KOPT-K1 (cell line): ENCODE data around the gene MAST1.

Experiments used
- H3K27ac ChIP-seq: fragments of 200-600 bp; sonication (generic); 2 replicates; pipeline ENCODE4 v1.5.1; 2016; ENCODE audit warnings: antibody characterized with exemption, mild to moderate bottlenecking, low read depth, low read length; ENCODE audit not compliant: poor library complexity, severe bottlenecking
- H3K36me3 ChIP-seq: fragments of 200-600 bp; sonication (generic); 2 replicates; pipeline ENCODE4 v1.5.1; 2017; ENCODE audit warnings: antibody characterized with exemption, mild to moderate bottlenecking, low read length, moderate library complexity; ENCODE audit not compliant: insufficient read depth
- H3K9me3 ChIP-seq: fragments of 200-600 bp; sonication (generic); 2 replicates; pipeline ENCODE4 v1.5.1; 2017; ENCODE audit warnings: antibody characterized with exemption, low read length, mild to moderate bottlenecking; ENCODE audit not compliant: insufficient read depth, poor library complexity, severe bottlenecking

MAST1 gene

DNA sequence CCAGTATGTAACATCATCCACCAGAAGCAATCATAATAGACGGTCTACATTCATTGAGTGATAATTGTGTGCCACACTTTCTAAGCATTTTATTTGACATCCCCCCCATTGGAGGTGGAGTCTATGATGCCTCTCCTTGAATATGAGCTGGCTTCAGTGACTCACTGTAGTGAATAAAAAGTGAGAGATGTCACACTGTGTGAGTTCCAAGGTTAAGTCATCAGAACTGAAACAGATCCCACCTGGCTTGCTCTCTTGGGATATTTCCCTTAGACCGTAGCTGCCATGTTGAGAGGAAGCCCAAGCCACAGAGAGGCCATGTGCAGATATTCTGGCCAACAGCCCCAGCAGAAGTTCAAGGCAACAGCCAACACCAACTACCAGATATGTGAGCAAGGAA is 16.6 kb upstream of the MAST1 start:
- Histone ChIP-seq H3K27ac (no peak overlapping the region), H3K36me3 (no peaks in the 10 kb centered on the region), H3K9me3 (no peaks in the 10 kb centered on the region)

GRCh38 chr19:12825254-12826131 is 12.8 kb upstream of the MAST1 start:
- no peak overlapping the region for H3K27ac ChIP-seq
- H3K9me3 ChIP-seq = no peaks in the 10 kb centered on the region
- H3K36me3 ChIP-seq = no peaks in the 10 kb centered on the region

DNA sequence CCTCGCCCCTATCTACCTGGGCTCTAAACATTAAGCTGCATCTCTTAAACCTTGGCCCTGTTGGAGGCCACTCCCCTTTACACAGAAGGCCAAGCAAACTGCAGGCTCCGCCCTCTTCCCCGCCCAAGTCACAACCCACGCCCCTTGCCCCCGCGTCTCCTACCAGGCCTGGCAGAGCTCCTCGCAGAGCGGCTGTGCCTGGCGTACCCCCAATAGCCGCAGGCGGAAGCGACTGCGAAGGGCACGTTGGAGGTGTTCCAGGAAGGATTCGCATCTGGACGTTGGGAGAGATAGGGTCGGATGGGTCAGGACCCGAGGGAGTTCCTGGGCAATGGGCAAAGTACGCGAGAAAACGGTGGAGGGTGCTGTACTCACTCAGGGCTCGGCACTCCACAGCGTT is 9.8 kb upstream of the MAST1 start:
- no peaks in the 10 kb centered on the region for H3K9me3 ChIP-seq
- H3K36me3 ChIP-seq = no peaks in the 10 kb centered on the region
- H3K27ac ChIP-seq = no peak overlapping the region

- Histone ChIP-seq H3K27ac (no peak overlapping the region), H3K9me3 (no peaks in the 10 kb centered on the region)
Measured at GRCh38 chr19:12833418-12833737, 4.9 kb upstream of the MAST1 start.

GRCh38 chr19:12833738-12834565 is 4.4 kb upstream of the MAST1 start:
- H3K36me3 ChIP-seq = no peaks in the 10 kb centered on the region
- no peaks in the 10 kb centered on the region for H3K9me3 ChIP-seq
- no peak overlapping the region for H3K27ac ChIP-seq

More at GRCh38 chr19:12833418-12833737, 4.9 kb upstream of the MAST1 start:
- no peaks in the 10 kb centered on the region for H3K36me3 ChIP-seq

DNA sequence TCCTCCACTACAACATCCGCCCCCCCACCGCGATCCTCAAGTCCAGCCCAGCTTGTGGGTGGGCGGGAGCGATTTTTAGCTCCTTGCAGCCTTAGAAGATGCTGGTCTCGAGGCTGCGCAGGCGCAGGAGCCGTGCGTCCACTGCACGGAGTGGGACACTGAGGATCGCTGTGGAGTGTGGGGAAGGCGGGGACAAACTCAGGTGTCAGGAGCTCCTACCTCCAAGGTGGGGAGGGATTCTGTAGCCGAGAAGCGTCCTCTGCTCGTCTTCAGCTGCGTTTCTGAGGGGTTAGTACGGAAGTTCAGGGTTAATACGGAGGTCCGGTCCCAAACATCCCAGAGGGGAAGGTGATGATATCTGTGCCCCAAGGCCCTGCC is 3.8 kb upstream of the MAST1 start, which contains the start of gene RTBDN:
RTBDN (minus strand) TSS at position 14 of the 378 bp plus-strand sequence. CDS start 4,600 bp downstream, outside the sequence.
- Histone ChIP-seq H3K9me3 (no peaks in the 10 kb centered on the region), H3K36me3 (no peaks in the 10 kb centered on the region), H3K27ac (no peak within 1 kb of the TSS)

DNA sequence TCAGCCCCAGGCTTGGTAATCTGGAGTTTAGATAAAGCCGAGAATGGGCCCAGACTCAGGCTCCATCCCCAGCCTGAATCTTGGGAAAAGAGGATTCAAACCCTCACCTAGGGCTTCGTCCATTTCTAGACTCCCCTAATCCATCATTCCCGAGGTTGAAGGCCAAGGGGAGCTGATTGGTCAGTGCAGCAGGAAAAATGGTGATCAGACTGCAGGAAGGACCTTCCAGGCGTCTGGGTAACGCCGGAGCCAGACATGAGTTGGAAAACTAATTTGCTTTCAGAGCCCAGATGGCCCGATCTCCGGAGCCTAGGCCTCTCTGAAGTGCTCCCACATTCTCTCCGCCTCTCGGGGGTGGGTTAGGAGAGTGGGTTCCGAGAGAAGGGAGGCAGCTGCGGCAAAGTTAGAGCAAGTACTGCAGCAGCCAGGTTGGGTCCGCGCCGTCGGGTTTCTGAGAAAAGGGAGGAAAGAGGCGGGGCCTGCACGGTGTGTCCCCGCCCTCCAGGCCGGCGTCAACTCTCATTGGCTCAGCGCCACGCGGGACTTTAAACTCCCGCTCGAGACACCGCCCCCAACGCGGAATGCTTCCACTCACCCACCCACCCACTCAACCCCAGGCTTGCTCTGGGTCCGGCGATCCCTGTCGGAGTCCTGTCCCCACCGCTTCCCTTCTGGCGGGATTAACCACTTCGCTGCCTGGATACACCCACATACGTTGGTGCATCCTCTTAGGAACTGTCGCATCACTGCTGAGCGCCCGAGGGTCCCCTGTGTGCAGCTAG is 3.1 kb upstream of the MAST1 start:
- no peaks in the 10 kb centered on the region for H3K9me3 ChIP-seq
- no peaks in the 10 kb centered on the region for H3K36me3 ChIP-seq
- H3K27ac ChIP-seq = no peak overlapping the region

GRCh38 chr19:12836529-12836863 is 1.8 kb upstream of the MAST1 start:
- Histone ChIP-seq H3K27ac (no peak overlapping the region), H3K9me3 (no peaks in the 10 kb centered on the region), H3K36me3 (no peaks in the 10 kb centered on the region)

- Histone ChIP-seq H3K27ac (no peak overlapping the region), H3K36me3 (no peaks in the 10 kb centered on the region), H3K9me3 (no peaks in the 10 kb centered on the region)
Measured at GRCh38 chr19:12837225-12837624, 1.1 kb upstream of the MAST1 start.

- Histone ChIP-seq H3K27ac (no peak overlapping the region), H3K36me3 (no peaks in the 10 kb centered on the region)
Measured at GRCh38 chr19:12838886-12839756, 806 bp downstream of the MAST1 start.

DNA sequence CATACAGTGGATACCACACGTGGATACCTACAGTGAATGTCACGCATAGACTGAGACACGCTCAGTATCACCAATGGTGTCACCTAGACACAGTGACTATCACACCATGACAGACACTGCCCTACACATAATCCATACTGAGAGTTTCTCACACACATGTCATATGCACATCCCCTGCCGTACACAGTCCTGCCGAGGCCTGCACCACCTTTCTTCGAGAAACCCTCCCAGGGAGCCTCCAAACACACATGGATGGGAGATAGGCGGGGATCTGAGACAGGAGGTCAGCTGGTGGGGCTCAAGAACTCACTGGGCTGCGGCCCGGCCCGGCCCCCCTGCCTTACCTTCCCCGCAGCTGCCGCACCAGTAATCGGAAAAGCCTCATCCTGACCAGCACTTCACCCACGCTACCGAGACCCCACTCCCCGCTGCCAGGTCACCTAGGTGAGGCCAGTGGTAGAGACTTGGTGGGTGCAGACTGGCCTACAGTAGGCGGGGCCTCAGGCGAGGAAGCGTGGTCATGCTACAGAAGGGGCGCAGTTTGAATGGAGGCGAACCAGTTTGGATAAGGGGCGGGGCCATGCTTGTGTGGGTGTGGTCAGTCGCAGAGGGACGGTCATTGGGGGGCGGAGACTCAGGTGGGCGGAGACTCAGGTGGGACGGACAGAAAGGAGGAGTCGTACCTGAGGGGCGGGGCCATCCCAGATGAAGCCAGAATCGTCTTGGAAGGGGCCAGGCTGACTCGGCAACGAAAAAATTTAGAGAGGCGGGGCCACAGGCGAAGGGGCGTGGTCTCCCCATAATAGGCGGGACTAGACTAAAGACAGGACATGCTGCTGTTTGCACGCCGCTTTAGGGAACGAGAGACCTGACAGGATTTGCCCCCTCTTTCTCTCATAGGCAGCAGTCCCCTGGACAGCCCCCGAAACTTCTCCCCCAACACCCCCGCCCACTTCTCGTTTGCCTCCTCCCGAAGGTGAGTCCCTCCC is 2.1 kb downstream of the MAST1 start:
- Histone ChIP-seq H3K27ac (no peak overlapping the region), H3K9me3 (no peaks in the 10 kb centered on the region)

More at GRCh38 chr19:12838886-12839756, 806 bp downstream of the MAST1 start:
- no peaks in the 10 kb centered on the region for H3K9me3 ChIP-seq

GRCh38 chr19:12841094-12841493 is 2.8 kb downstream of the MAST1 start:
- Histone ChIP-seq H3K27ac (no peak overlapping the region), H3K36me3 (no peaks in the 10 kb centered on the region), H3K9me3 (no peaks in the 10 kb centered on the region)

More for the DNA sequence above, 2.1 kb downstream of the MAST1 start:
- no peaks in the 10 kb centered on the region for H3K36me3 ChIP-seq

GRCh38 chr19:12842511-12842910 is 4.2 kb downstream of the MAST1 start:
- H3K36me3 ChIP-seq = no peaks in the 10 kb centered on the region
- no peaks in the 10 kb centered on the region for H3K9me3 ChIP-seq
- no peak overlapping the region for H3K27ac ChIP-seq
